ENCODE data around the gene PPARA.

PPARA gene

DNA sequence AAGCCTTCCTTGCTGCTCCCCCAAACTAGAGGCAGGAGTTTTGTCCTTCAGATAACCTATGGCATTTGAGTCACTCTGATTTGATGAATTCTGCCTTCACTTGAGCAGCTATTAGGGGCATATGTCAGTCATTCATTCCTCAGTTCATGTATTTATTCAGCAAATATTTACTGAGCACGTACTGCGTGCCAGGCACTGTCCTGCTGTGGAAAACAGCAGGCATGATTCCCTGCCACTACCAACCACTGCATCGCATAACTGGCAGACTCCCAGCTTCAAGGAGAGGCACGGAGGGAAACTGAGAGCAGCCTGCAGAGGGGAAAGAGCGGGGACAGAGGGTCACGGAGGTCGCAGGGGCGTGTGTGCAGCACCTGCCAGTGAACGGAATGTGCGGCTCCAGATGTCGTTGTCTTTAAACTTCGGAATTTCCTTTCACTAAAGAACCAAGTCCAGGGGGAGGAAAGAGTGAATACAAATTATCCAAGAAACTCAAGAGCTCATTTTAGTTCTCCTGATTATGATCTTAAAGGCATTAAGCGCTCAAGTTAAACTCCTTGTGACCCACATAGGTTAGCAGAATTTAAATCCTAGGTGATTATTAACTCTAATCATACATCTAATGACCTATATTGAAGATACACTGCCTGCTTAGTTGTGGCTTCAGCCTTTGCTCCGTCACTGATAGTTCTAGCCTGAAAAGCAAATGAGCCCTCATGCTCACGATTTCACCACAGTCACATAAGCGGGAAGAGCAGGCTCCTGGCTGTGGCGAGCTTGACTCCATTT lies 12.6 kb downstream of the PPARA start:
- no peak overlapping the region for H3K4me2 ChIP-seq (ENCODE audit: low read length)
- H4K20me1 ChIP-seq (ENCODE audit: insufficient read depth, low read length), result peaks cover 30% of the 10 kb centered on the region
- no peaks in the 10 kb centered on the region for H3K79me2 ChIP-seq (ENCODE audit: low read length)
- no peak overlapping the region for H3K27ac ChIP-seq (ENCODE audit: low read length)
- no peak overlapping the region for H3K9ac ChIP-seq (ENCODE audit: low read length)
- H3K4me3 ChIP-seq (ENCODE audit: low read length), result no peak overlapping the region
- H2AFZ ChIP-seq (ENCODE audit: low read depth, low read length), result no peak overlapping the region
- TF ChIP-seq EZH2phosphoT487 (IDR thresholded peaks at IDR 0.05; ENCODE audit: low read depth), result no peak
- TF ChIP-seq, protein P1, sequence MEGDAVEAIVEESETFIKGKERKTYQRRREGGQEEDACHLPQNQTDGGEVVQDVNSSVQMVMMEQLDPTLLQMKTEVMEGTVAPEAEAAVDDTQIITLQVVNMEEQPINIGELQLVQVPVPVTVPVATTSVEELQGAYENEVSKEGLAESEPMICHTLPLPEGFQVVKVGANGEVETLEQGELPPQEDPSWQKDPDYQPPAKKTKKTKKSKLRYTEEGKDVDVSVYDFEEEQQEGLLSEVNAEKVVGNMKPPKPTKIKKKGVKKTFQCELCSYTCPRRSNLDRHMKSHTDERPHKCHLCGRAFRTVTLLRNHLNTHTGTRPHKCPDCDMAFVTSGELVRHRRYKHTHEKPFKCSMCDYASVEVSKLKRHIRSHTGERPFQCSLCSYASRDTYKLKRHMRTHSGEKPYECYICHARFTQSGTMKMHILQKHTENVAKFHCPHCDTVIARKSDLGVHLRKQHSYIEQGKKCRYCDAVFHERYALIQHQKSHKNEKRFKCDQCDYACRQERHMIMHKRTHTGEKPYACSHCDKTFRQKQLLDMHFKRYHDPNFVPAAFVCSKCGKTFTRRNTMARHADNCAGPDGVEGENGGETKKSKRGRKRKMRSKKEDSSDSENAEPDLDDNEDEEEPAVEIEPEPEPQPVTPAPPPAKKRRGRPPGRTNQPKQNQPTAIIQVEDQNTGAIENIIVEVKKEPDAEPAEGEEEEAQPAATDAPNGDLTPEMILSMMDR (IDR thresholded peaks at IDR 0.05; ENCODE audit: low read depth, low read length), result no peak
- H3K4me1 ChIP-seq (ENCODE audit: low read length), result no peaks in the 10 kb centered on the region
- no peaks in the 10 kb centered on the region for H3K9me3 ChIP-seq (ENCODE audit: insufficient read depth, low read length)
- peaks cover 10% of the 10 kb centered on the region for H3K36me3 ChIP-seq (replicated peaks; ENCODE audit: low read depth, low read length)
- H3K27me3 ChIP-seq (ENCODE audit: low read depth, low read length), result no peaks in the 10 kb centered on the region

DNA sequence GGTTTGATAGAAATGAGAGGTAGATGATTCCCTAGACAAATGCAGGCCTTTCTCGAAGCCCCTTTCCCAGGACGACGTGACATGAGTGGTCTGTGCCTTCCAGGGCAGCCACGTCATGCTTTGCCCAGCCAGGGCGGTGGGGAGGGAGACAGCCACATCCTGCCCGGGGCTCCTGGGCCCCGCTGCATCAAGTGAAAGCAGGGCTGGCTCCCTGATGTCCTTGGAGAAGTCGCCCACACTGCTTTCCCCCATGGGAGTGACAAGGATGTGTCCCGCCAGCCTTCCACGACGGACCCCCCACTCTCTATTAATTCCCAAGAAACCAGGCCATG lies 13.2 kb downstream of the PPARA start:
- Histone ChIP-seq H3K27ac (ENCODE audit: low read length) (no peak overlapping the region), H3K79me2 (ENCODE audit: low read length) (no peaks in the 10 kb centered on the region), H3K9me3 (ENCODE audit: insufficient read depth, low read length) (no peaks in the 10 kb centered on the region), H3K9ac (ENCODE audit: low read length) (no peak overlapping the region), H3K4me1 (ENCODE audit: low read length) (no peaks in the 10 kb centered on the region), H2AFZ (ENCODE audit: low read depth, low read length) (no peak overlapping the region), H3K4me3 (ENCODE audit: low read length) (no peak overlapping the region), H4K20me1 (ENCODE audit: insufficient read depth, low read length) (peaks cover 30% of the 10 kb centered on the region), H3K27me3 (ENCODE audit: low read depth, low read length) (no peaks in the 10 kb centered on the region), H3K4me2 (ENCODE audit: low read length) (no peak overlapping the region), H3K36me3 (replicated peaks; ENCODE audit: low read depth, low read length) (peaks cover 10% of the 10 kb centered on the region)
- TF ChIP-seq, protein P1 (IDR thresholded peaks at IDR 0.05; ENCODE audit: low read depth, low read length), result no peak
- TF ChIP-seq EZH2phosphoT487 (IDR thresholded peaks at IDR 0.05; ENCODE audit: low read depth), result no peak

DNA sequence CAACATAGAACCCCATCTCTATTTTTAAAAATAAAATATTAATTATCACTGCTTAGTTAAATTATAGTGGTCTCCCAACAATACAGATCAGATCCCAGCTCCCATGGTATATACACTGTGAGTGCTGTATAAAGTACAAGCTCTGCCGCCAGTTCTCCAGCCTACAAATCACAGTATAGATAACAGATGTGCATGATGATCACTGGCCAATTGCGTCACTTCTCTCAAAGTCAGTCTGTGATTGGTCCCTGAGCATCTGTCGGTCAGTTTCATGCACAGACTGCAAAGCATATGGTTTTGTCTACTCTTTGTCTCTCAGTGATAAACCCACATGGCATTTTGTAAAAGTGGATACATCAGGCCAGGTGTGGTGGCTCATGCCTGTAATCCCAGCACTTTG lies 15.7 kb downstream of the PPARA start:
- no peaks in the 10 kb centered on the region for H3K27me3 ChIP-seq (ENCODE audit: low read depth, low read length)
- peaks cover 14% of the 10 kb centered on the region for H4K20me1 ChIP-seq (ENCODE audit: insufficient read depth, low read length)
- H3K4me2 ChIP-seq (ENCODE audit: low read length), result no peak overlapping the region
- H3K4me3 ChIP-seq (ENCODE audit: low read length), result no peak overlapping the region
- H3K4me1 ChIP-seq (ENCODE audit: low read length), result no peaks in the 10 kb centered on the region
- H3K36me3 ChIP-seq (replicated peaks; ENCODE audit: low read depth, low read length), result peaks cover 6% of the 10 kb centered on the region
- no peak overlapping the region for H3K27ac ChIP-seq (ENCODE audit: low read length)
- no peak for TF ChIP-seq EZH2phosphoT487 (IDR thresholded peaks at IDR 0.05; ENCODE audit: low read depth)
- TF ChIP-seq, protein P1 (IDR thresholded peaks at IDR 0.05; ENCODE audit: low read depth, low read length), result no peak
- no peak overlapping the region for H3K9ac ChIP-seq (ENCODE audit: low read length)
- H3K79me2 ChIP-seq (ENCODE audit: low read length), result no peaks in the 10 kb centered on the region
- H3K9me3 ChIP-seq (ENCODE audit: insufficient read depth, low read length), result no peaks in the 10 kb centered on the region
- H2AFZ ChIP-seq (ENCODE audit: low read depth, low read length), result no peak overlapping the region

DNA sequence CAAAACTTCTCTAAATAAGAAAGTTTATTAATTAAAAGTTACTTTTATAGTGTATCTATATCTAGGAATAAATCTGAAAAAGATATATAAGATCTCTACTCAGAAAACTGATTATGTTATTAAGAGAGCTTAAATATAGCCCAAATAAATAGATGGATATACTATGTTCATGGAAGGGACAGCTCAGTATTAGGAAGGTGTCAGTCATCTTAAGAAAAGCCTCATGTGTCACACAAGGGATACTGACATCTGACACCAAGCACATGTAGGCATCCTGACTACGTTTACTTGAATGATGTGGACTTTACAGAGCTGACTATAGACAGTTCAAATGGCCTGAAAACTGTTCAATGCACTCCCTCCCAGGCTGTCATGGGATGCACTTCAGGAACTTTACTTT lies 19.3 kb downstream of the PPARA start:
- Histone ChIP-seq H3K27me3 (ENCODE audit: low read depth, low read length) (no peaks in the 10 kb centered on the region), H3K4me2 (ENCODE audit: low read length) (no peak overlapping the region), H3K9me3 (ENCODE audit: insufficient read depth, low read length) (no peaks in the 10 kb centered on the region), H3K4me3 (ENCODE audit: low read length) (no peak overlapping the region), H2AFZ (ENCODE audit: low read depth, low read length) (no peak overlapping the region), H3K79me2 (ENCODE audit: low read length) (no peaks in the 10 kb centered on the region), H3K27ac (ENCODE audit: low read length) (no peak overlapping the region), H3K36me3 (replicated peaks; ENCODE audit: low read depth, low read length) (no peaks in the 10 kb centered on the region), H3K4me1 (ENCODE audit: low read length) (no peaks in the 10 kb centered on the region), H3K9ac (ENCODE audit: low read length) (no peak overlapping the region), H4K20me1 (ENCODE audit: insufficient read depth, low read length) (peaks cover 15% of the 10 kb centered on the region; the same call in 1 of the 2 replicates)
- no peak for TF ChIP-seq EZH2phosphoT487 (IDR thresholded peaks at IDR 0.05; ENCODE audit: low read depth)
- TF ChIP-seq, protein P1 (IDR thresholded peaks at IDR 0.05; ENCODE audit: low read depth, low read length), result no peak

Data from OCI-LY3 (cell line).